Lower leg skin (tissue), 4 donors: ENCODE measurements around the gene ADGRV1. TPM values are rescaled to one million over a fixed set of nuclear protein-coding genes. Genes with fewer than 3 reads are reported as not detected.
A peak's percentile ranks its signal among the peaks of the same experiment; 100 is the strongest.

Source experiments
- DNase-seq, 2 donors: peaks; one replicate each; pipeline ENCODE4 v3.0.0-alpha.2; 2019; ENCODE audit warnings: low spot score in 2 of 2
- H3K4me3 ChIP-seq: fragments of 200-600 bp; sonication (generic); 2 replicates; pipeline ENCODE4 v1.5.1; 2017; ENCODE audit warnings: mild to moderate bottlenecking, low read depth; ENCODE audit not compliant: poor library complexity, severe bottlenecking
- POLR2A ChIP-seq, 2 donors: fragments of 450-650 bp; IDR thresholded peaks; one replicate each; pipeline ENCODE4 v1.6.1; 2016 to 2017; ENCODE audit warnings: antibody characterized with exemption in 2 of 2, mild to moderate bottlenecking in 1 of 2, moderate library complexity in 1 of 2
- WGBS, 2 donors: methylation state at CpG; one replicate each; pipeline ENCODE4 v1.1.5; 2018; 5-methylcytosine and 5-hydroxymethylcytosine counted together
- intact Hi-C: fragments of 100-400 bp; cut with DNase I; formaldehyde crosslinking; loops from one replicate; pipeline ENCODE4 v1.15.0; 2023; ENCODE audit warnings: low total_unique reads
- total RNA-seq, 4 donors: library from RNA; depleted of rRNA; stranded (reverse); fragments of >200 nt; gene quantifications; one replicate each; pipeline ENCODE4 v1.1.0, GENCODE V29; 2016
- TF ChIP-seq, protein P1 (sequence below), 3 donors: fragments of 450-650 bp; IDR thresholded peaks; one replicate each; pipeline ENCODE4 v1.5.1; 2016; ENCODE audit warnings: antibody characterized with exemption in 3 of 3, mild to moderate bottlenecking in 3 of 3, moderate library complexity in 2 of 3

The ADGRV1 gene
- total RNA-seq, 4 donors from 2014 or later, result 1.2 to 4.0 (median 2.7) TPM

DNA sequence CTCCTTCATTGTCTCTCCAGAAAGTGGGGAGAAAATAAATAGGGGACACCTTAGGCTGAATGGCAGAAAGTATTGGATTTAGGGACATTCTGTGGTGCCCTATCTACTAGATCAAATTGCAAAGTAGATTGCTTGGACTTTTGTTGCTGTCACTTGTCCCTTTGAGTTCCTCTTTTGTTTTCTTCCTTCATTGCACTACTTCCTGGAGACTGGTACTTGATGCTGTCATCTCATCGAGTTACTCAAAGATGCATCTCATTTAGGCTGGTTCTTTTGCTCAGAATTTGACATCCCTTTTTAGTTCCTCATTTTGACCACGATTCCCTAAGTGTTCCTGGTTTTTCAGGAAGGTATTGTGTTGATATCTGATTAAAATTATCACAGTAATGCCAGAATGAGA is 137.6 kb downstream of the ADGRV1 start:
- intact Hi-C loops, result no loop called here
- TF ChIP-seq, protein P1, sequence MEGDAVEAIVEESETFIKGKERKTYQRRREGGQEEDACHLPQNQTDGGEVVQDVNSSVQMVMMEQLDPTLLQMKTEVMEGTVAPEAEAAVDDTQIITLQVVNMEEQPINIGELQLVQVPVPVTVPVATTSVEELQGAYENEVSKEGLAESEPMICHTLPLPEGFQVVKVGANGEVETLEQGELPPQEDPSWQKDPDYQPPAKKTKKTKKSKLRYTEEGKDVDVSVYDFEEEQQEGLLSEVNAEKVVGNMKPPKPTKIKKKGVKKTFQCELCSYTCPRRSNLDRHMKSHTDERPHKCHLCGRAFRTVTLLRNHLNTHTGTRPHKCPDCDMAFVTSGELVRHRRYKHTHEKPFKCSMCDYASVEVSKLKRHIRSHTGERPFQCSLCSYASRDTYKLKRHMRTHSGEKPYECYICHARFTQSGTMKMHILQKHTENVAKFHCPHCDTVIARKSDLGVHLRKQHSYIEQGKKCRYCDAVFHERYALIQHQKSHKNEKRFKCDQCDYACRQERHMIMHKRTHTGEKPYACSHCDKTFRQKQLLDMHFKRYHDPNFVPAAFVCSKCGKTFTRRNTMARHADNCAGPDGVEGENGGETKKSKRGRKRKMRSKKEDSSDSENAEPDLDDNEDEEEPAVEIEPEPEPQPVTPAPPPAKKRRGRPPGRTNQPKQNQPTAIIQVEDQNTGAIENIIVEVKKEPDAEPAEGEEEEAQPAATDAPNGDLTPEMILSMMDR (IDR thresholded peaks at IDR 0.05), result no peak
- no peak overlapping the region for H3K4me3 ChIP-seq
- 45 to 66% methylated on average over 2 of the region's 2 CpGs for WGBS, 2 donors
- DNase-seq, result no peak

DNA sequence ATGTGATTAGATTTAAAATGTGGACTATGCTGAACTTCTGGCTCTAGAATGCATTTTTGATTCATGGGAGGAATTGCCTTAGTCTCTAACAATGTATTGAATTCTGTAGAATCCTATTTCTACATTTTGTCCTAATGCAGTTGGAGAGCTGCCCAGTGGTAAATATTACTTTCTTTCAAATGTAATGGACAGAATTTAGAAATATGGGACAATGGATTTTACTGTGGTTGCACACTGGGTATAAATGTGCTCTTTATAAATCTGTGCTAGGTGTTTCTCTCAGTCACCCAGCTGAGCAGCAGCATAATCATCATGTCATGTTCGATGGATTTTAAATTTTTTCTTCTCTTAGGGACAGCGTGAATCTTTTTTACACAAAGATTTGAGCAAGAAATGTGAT is 141.7 kb downstream of the ADGRV1 start:
- TF ChIP-seq POLR2A (IDR thresholded peaks at IDR 0.05), result no peak
- TF ChIP-seq, protein P1 (IDR thresholded peaks at IDR 0.05), result no peak
- DNase-seq, result no peak
- H3K4me3 ChIP-seq, result no peak overlapping the region
- intact Hi-C loops, result no loop called here
- WGBS, 2 donors, result 88 to 91% methylated on average over 2 of the region's 2 CpGs

DNA sequence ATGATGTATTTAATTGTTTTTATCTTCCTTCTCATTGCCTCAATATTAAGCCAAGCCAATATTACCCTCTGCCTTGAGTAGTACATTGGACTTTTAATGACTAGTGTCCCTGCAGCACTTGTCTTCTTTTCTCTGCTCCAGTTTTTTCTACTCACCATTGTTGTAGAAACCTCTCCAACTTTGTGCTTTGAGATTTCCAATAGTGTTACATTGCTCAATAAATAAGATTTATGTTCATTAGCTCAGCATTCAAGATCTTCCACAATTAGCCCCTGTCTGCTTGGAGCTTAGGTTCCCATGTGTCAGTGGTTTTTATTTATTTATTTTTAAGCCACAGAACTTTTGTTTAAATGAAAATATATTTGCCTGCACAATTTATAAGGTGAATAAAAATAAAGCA is 145.3 kb downstream of the ADGRV1 start:
- intact Hi-C loops, result no loop called here
- H3K4me3 ChIP-seq, result no peak overlapping the region
- TF ChIP-seq, protein P1 (IDR thresholded peaks at IDR 0.05), result no peak
- no peak for TF ChIP-seq POLR2A (IDR thresholded peaks at IDR 0.05)
- no peak for DNase-seq

DNA sequence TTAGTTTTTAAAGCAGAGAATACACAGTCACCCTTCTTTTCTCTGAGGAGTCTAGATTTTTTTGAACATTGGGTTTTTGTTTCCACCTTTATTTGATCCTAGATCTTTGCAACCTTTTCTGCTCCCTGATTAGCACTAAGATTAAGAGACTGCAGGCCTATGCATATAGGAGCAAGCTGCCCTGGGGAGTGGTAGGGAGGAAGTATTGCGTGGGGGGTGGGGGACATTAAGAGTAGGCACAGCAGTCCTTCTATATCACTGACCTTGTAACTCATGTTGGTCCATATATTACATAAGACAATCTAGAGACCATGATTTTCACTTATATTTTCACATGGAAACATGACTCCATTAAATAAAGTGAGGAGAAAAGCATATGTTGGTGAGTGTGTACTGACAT is 149.1 kb downstream of the ADGRV1 start:
- no peak for DNase-seq
- H3K4me3 ChIP-seq, result no peak overlapping the region
- intact Hi-C loops, result no loop called here
- WGBS, 2 donors, result 78 to 81% methylated on average over 1 of the region's 1 CpG
- TF ChIP-seq, protein P1 (IDR thresholded peaks at IDR 0.05), result no peak
- TF ChIP-seq POLR2A (IDR thresholded peaks at IDR 0.05), result no peak

DNA sequence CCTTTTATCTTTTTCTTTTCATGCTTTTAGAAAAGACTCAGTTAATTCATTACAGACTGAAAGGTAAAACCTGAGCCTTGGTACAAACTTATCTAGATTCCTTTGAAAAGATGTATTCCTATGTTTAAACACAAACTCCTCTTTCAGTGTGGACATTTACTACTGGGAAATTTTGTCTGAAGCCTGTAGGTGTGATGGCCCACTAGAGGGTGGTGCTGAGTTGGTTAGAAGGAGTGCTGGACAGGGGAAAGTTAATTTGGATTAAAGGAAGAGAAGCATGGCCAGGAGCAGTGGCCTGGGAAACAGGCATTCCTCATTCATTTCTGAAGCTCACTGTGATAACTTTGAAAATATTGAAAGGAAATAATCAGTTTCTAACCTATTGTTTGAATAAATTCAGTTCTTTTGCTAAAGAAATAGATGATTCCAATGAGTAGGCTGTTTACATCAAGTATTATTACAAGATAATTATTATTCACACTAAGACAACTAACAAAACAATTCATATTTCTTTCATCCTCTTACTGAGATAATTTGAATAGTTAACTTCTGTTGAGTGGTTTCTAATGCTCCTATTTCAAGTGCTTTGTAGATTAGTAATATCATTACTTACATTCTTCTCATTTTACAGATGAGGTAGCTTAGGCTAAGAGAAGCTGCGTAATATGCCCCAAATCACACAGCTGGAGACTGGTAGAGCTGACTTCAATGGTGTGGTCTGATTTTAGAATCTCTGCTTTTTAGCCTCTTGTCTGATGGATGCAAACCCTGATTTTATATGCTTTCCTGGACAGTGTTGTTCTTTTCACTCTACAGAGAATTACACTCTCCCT is 150.9 kb downstream of the ADGRV1 start:
- 96 to 97% methylated on average over 1 of the region's 1 CpG for WGBS, 2 donors
- TF ChIP-seq, protein P1 (IDR thresholded peaks at IDR 0.05), result no peak
- no peak for TF ChIP-seq POLR2A (IDR thresholded peaks at IDR 0.05)
- H3K4me3 ChIP-seq, result no peak overlapping the region
- intact Hi-C loops, result no loop called here
- peak in 1 of 2 donors; percentile 16 for DNase-seq

DNA sequence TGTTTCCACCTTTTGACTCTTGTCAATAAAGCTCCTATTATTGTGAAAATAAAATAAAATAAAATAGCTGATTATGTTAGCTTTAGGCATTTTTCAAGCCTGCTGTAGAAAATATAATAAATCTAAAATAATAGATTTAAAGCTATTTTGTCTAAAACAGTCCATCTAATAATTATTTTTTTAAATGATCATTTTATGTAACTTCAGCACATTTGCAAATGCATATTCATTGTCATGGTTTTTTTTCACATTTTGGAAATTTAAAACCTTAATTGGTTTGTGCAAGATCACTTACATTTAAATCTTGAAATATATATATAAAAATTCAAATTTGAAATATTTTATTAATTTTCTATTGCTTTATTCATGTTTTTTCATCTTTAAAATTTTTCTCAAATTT is 159.8 kb downstream of the ADGRV1 start:
- intact Hi-C loops, result no loop called here
- no peak for DNase-seq
- H3K4me3 ChIP-seq, result no peak overlapping the region
- TF ChIP-seq POLR2A (IDR thresholded peaks at IDR 0.05), result no peak
